NCI-H524 (cell line): ENCODE results near the gene ATPAF2.
"Not testable (repeated sequence)": the region's sequence is repeated elsewhere in the genome, so short reads cannot be mapped to it uniquely, and the experiment has no call there.

Experiments used
- DNase-seq, 2 experiments: peaks; one replicate each; lab custom pipeline; 2025; lab: John Stamatoyannopoulos, UW

The ATPAF2 gene

DNA sequence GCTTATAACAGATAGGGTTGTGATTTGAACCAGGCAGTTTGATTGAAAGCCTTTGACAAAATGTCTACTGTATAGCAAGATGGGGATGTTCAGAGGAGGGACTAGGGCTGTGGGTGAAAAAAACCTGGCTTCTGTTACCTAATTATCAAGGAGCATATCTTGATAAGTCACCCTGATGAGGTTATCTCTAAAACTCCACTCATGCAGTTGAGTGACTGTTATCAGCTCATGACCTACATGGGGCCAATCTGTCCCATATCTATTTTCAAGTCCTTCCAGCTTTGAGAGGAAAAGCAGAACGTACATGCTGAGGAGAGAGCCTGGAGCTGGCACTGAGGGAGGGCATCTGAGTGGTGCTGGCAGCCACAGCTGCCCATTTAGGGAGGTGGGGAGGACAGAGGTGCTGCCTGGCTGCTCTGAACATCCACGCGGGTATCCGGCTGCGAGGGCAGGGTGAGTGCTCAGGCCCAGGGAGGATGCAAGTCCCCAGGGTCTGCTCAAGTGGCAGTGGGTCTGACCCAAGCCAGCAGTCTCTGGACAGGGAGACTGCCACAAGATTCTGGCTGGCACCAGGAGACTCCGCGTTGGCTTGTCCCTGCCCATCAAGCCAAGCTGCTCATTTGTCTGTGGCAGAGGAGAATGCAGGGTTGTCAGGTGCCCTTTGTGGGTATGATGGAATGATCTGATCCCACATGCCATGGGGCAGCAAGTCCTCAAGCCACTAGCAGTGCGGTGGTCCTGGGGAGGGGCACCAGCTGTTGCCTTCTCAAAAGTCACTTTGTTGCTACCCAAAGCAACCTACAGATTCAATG is 29.2 kb downstream of the ATPAF2 start:
- no peak for DNase-seq

DNA sequence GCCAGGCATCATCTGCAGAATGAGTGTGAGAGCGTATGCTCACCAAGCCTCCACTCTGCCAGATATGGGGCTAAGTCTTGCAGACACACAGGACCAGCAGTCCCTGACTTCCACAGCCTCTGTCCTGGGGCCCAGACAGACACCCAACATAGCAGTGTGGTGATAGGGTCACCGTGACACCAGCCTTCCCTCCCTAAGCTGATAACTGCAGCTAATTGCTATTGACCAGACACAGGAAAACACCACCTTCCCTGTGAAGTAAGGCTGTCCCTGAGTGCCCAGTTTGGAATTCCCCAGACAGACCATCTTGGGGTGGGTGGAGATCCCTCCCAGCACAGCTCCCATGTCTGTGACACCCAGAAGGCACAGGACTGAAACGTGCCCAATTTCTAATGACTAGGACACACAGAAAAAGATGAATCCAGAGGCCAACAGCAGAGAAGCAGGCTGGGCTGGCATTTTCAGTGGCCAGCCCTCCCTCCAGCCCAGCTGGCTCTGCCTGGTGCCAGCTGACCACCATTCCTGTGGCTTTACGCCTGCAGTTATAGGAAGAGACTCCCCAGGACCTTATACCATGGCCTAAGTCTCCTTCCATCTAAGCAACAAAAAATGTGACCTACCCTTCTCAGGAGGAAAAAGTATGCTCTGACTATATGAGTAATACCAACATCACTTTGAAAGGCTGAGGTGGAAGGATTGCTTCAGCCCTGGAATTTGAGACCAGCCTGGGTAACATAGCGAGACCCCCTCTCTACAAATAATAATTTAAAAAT is 30.3 kb downstream of the ATPAF2 start:
- DNase-seq, result no peak

DNA sequence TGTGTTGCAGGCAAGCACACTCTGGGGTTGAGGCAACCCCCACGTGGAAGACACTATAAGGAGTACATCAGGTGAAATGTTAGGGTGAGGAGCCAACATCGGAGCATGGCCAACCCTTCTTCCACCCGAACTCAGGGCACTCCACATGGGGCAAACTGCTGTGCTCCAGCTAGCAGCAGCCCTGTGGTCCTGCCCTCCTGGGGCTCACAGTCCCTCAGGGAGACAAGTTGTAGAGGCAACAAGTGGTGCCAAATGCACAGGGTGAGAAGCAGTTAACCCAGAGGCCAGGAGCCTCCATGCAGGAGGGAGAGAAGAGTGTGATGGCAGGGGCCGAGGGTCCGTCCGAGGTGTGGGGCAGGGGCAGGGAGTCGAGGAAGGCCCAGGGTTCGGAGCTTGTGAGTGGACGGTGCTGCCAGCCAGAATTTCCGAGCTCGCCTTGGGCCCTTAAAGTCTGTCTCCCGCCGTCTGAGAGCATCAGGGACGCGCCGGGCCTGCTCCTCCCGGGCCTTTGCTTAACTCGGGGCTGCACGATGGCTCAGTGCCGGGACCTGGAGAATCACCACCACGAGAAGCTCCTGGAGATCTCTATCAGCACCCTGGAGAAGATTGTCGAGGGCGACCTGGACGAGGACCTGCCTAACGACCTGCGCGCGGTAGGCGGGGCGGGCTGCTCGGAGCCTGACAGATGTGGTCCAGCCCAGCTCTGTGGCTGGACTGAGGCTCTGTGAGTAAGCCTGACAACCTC is 32.3 kb downstream of the ATPAF2 start:
- no peak for DNase-seq

DNA sequence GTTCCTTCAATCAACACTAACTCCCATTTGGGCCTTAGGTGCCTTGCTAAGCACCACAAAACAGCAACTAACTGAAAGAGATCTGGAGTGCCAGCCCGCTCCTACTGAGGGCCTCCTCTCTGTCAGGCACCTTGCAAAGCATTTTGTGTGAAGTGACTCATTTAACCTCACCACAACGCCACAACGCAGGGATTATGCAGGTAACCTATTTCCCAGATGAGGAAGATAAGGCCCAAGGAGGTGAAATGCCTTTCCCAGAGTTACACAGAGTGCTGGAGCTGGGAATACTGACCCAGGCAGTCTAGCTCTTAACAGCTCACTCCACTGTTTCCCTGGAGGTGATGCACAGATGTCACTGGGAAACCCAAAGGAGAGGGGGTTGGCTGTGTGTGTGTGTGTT is 33.5 kb downstream of the ATPAF2 start:
- no peak for DNase-seq

DNA sequence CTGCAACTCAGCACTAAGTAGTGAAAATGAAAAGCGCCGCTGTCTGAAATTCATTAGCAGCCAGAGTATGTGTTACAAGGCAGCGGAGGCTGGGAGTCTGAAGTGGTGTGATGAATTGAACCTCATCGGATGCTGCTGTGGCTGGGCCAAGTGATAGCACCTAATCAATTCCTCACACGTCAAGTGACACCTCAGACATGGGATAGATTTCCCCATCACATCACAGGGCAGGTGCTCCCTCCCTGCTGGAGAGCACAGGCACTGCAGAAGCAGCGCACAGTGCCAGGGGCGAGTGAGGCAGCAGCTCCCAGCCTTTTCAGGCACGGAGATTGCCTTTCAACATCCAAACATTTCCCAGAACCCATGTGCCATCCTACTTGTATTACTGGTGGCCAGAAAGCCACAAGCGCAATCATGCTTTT is 34.1 kb downstream of the ATPAF2 start:
- DNase-seq, result peak in 1 of 2 experiments; percentile 13

DNA sequence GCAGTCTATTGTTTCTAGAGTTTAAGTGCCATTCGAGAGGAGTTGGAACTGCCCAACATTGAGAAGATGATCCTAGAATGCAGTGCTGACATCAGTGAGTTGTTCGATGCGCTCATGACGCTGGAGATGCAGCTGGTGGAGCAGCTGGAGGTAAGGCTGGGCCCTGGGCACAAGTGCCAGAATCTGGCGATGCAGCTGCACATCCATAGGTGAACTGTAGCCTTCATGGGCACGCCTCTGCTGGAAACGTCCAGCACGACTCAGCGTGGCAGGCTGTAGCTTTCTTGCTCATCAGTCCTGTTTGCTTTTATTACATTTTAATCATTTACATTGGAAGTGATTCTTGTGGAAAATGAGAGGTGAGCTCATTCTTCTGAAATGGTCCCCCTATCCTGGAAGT is 34.6 kb downstream of the ATPAF2 start:
- peak; percentile 46 to 77 for DNase-seq

DNA sequence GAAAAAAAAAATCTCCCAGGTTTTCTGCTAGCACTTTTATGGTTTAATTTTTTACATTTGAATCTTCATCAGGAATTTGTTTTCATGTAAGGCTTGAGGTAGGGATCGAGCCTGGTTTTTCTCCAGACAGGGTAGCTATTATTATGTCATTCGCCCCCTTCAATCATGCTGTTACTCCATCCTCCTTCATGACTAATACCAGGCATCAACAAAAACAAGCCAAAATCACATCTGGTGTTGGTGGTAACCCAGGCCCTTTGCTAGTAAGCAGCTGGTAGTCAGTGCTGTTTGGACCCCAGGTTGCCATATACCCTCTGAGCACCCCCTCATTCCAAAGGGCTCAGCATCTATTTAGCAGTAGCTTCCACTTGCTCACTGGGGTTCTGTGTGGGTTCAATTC is 36.8 kb downstream of the ATPAF2 start:
- no peak for DNase-seq

DNA sequence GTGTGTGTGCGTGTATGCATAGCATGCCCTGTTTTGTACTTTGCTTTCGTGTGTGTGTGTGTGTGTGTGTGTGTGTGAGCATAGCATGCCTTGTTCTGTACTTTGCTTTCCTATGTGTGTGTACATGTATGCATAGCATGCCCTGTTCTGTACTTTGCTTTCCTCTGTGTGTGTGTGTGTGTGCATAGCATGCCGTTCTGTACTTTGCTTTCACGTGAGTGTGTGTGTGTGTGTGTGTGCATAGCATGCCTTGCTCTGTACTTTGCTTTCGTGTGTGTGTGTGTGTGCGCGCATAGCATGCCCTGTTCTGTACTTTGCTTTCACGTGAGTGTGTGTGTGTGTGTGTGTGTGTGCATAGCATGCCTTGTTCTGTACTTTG is 38.9 kb downstream of the ATPAF2 start:
- DNase-seq, result no peak

DNA sequence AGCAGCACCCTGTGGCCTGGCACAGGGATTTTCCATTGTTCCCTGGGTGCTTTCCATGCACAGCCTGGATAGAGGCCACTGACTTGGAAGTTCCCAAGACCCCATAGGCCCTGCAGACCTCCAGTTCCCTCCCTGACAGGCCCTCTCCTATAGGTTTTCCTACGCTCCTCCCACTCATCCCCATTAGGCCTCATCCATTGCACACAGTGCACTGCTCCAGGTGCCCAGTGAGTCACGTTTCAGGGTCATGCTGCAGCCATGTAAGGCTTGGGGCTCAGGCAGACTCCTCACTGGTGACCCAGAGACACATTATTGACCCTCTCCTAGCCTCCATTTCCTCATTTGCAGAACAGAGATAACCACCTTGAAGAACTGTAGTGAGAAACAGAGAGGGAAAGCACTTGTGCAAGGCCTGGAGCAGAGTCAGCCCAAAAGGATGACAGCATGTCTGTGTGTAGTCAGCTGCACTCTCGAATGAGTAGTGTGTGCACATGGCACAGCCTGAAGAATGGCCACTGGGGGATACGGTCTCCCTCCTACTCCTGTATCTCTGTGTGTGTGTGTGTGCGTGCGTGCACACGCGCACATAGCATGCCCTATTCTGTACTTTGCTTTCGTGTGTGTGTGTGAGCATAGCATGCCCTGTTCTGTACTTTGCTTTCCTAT is 39.5 kb downstream of the ATPAF2 start:
- no peak for DNase-seq

DNA sequence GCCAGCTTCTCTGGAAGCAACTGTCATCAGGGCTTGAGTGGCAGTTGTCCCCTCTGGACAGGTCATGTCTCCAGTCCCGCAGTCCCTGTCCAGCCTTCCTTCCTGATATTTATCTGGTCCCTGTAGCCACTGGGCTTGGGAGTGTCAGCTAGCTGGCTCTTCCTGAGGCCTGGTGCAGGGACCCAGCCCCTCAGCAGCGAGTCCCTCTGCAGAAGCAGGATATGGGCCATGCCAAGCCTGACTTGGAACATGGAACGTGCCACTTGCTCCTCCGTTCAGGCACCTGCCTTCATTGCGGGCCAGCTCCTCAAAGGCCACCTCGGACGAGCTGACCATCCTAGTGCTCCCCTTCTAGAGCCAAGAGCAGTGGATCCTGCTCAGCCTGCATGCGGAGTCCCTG is 40.0 kb downstream of the ATPAF2 start:
- no peak for DNase-seq

DNA sequence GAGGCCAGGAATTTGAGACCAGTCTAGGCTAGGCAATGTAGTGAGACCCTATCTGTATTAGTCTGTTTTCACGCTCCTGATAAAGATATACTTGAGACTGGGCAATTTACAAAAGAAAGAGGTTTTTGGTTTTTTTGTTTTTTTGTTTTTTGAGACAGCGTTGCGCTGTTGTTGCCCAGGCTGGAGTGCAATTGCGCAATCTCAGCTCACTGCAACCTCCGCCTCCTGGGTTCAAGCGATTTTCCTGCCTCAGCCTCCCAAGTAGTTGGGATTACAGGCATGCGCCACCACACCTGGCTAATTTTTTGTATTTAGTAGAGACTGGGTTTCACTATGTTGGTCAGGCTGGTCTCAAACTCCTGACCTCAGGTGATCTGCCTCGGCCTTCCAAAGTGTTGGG is 43.1 kb downstream of the ATPAF2 start:
- DNase-seq, result not testable (repeated sequence)

DNA sequence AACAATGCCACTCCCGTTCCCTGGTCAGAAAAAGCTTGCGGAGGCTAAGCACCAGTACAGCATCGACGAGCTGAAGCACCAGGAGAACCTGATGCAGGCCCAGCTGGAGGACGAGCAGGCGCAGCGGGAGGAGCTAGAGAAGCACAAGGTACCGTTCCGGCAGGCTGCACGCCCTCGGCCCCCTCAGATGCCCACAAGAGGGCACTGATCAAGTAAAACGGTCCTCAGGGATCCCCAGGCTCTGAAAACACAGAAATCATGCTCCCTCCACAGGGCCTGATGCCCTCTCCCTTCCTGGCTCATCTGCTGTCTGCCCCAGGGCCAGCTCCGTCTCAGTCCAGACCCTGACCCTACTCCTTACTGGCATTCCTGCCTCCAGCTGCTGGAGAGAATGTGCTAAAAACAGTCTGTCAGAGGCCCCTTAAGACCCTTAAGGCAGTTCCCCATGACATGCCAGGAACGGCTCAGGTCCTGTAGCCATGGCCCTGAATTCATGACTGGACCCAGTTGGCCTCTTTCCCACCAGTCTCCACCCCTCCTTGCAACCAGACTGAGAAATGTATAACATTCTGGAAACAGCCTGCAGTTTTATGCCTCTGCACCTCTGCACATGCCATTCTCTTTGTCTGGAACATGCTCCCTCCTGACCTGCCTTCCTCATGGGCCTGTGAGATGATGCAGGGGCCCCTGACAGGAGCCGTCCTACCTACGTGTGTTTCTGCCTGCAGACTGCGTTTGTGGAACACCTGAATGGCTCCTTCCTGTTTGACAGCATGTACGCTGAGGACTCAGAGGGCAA is 44.5 kb downstream of the ATPAF2 start:
- DNase-seq, result peak; percentile 65 to 86

DNA sequence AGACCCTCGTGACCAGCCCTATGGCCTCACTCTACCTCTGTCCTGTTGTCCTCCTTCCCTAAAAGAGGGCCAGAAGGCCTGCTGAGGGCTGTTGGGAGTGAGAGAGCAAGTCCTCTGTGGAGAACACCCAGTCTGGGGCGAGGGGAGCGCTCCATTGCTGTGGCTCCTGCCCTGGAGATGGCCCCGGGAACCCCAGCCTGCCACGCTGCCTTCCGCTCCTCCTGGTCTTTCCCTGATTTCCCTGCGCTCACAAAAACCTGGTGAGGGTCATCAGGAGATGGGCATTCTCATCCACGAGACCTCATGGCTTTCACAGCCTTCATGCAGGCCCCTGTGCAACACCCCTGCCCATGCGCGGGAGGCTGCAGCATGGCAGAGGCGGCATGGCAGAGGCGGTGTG is 45.1 kb downstream of the ATPAF2 start:
- DNase-seq, result no peak

DNA sequence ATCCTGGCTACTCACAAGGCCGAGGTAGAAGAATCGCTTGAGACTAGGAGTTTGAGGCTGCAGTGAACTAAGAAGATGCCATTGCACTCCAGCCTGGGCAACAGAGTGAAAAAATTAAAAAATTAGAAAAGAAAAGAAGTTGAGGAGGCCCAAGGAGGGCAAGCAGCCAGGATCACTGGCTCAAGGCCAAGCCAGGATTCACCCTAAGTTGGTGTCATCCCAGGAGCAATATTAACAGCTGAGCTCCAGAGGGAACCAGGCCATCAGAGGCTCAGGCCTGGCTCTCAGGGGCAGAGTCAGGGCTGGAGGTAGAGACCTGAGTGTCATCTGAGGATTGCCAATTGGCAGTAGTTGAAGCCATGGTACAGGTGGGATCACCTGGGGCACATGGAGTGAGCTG is 45.6 kb downstream of the ATPAF2 start:
- no peak for DNase-seq

DNA sequence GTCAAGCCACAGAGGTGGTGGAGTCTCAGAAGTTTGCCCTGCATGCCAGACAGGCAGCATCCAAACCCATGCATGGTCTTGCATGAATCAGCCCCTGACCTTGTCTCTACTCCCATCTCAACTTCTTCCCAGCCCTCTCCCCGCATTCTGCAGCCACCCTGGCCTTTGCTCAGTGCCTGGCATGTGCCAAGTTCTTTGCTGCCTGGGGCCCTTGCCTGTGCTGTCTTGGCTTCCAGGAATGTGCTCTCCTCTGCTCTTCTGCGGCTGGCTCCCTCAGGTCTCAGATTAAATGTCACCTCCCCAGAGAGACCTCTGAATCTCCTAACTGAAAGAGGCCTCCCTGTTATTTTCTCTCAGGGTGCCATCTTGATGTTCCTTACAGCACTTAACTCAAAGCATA is 48.7 kb downstream of the ATPAF2 start:
- DNase-seq, result no peak

DNA sequence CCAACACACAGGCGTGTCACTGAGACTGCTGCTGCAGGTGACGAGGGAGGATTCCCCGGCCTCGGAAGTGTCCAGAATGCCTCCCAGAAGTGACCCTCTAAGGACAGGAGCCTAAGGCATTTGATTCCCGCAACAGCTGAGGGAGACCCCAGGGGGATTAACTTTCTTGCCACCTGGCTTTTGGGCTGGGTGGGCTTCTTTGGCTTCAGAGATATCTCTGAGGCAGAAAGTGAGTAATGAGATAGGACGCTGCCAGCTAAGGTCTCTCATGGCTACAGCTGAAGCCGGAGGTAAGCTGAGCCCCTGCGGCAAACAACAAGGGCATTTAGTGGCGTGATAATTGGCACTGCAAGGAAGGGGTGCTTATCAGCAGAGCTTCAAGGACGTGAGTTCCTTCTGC is 49.4 kb downstream of the ATPAF2 start:
- DNase-seq, result no peak

DNA sequence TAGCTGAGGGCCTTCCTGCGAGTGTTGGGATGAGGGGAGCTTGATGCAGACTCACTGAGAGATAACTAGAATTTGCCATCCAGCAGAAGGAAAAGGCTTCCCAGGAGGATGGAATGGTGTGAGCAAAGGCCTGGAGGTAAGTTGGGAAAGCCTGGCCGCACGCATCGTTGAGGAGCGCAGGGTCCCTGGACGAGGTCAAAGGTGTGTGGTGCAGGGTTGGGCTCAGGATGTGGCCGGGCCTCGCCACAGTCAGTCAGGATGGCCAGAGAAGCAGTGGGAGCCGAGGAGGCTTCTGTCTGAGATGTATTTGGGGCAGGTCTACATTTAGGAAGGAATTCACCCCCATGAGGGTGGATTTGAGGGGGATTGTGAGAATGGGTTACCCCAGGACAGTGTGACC is 49.9 kb downstream of the ATPAF2 start:
- no peak for DNase-seq

DNA sequence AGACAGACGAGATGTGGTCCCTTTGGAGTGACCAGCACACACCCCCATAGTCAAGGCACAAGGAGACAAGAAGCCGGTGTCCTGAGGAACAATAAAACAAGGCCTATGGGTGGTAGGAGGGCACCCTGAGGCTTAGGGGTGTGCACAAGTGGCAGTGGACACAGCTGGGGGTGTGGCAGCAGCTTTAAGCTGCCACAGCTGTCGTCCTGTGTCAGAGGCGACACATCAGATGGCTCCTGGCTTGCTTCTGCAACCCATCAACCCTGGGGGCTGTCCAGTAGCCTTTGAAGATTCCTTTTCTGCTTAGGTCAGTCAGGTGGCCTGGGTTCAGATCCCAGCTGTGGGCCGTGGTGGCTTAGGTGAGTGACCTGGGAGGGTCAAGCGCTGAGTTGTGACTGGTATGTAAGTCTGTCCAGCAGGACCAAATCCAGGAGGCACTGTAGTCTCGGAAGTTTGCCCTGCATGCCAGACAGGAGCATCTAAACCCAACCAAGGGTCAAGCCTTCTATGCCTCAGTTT is 50.5 kb downstream of the ATPAF2 start:
- DNase-seq, result peak in 1 of 2 experiments; percentile 42

DNA sequence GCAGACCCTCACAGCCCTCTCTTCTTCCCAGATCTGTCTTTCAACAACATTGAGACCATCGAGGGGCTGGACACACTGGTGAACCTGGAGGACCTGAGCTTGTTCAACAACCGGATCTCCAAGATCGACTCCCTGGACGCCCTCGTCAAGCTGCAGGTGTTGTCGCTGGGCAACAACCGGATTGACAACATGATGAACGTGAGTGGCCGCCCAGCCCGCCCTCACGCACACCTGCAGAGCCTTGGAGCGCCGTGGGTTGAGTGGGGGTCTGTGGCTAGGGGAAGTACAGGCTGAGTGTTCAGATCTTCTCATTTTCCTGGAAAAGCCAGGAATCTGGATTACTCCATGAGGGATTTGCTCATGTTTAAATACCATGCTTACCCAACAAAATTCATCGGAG is 51.1 kb downstream of the ATPAF2 start:
- no peak for DNase-seq

DNA sequence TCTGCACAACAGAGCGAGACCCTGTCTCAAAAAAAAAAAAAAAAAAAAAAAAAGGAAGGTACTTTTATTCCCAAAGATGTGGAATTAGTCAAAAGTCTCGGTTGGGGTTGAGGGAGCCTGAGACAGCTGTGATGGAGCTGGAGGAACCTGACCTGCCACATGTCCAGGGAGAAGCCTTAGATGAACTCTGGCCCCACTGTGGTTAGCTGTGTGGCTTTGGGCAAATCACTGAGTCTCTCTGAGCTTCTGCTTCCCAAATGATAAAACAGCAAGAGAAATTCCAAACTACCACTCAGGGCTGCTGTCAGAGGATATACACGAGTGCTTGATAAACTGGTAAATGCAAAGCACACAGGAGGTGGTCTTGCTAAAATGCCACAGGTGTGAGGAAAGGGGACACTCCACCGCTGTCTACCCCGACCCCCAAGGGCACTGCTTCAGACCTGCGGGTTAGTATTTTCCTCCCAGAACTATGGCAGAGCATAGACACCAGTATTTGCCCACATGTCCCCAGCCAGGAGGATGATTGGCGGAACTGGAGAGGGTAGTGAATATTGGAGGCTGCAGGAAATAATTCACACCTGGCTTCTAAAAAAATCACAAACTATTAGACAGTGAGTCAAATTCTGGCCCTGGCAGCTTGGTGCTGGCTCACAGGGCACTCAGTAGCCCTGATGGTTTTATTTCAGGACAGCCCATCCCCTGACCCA is 51.6 kb downstream of the ATPAF2 start:
- no peak for DNase-seq
